ENCODE measurements around the gene GSTO2. TPM values are rescaled to one million over a fixed set of nuclear protein-coding genes. Genes with fewer than 3 reads are reported as not detected.

The GSTO2 gene
- total and polyA plus RNA-seq, 2 experiments from 2014 or later = 30.7 to 49.8 TPM

DNA sequence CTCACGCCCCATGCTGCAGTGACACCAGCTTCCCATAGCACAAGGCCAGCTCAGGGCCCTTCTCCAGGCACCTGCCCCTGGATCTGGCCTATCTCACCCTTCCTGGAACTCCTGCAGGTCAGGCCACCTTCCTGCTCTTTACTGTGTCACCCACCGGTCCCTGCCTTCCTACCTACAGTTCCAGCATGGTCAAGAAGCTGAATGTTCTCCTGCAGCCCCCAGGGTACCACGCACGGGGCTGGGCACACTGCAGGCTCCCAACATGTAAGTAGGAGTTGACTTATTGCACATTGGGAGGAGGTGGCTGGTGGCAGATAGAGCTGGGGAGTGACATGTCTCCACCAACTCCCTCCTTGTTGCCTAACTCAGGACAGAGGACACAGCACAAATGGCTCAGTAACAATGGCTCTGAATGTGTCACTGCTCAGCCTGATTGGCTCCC, 54.8 kb downstream of the GSTO2 start:
- peak overlapping the region; percentile 70; the same call in 1 of the 2 replicates for H3K4me2 ChIP-seq
- 0 out of 2 replicates have a peak, but pooled peaks cover 2% of the 10 kb centered on the region for H3K9me2 ChIP-seq (ENCODE audit: insufficient read depth)
- H3K36me3 ChIP-seq (ENCODE audit: insufficient read depth) = no peaks in the 10 kb centered on the region
- no peaks in the 10 kb centered on the region for H3F3A ChIP-seq (replicated peaks; ENCODE audit: low read depth)
- no peak overlapping the region for H3K27ac ChIP-seq (ENCODE audit: low read depth)
- no peak for ATAC-seq
- H3K27me3 ChIP-seq (ENCODE audit: insufficient read depth) = no peaks in the 10 kb centered on the region
- no peak for DNase-seq (ENCODE audit: low spot score)
- Mint-ChIP-seq H3K27me3 (ENCODE audit: insufficient read depth, low read depth, poor library complexity) (peaks cover 6% of the 10 kb centered on the region), H3K9me3 (no peaks in the 10 kb centered on the region), H3K36me3 (ENCODE audit: low read depth) (peaks cover 29% of the 10 kb centered on the region), H3K4me3 (no peak overlapping the region), H3K4me1 (peaks cover 86% of the 10 kb centered on the region), H3K27ac (peak overlapping the region; percentile 74; the same call in 1 of the 2 replicates)
- H4K20me1 ChIP-seq (replicated peaks; ENCODE audit: insufficient read depth) = peaks cover 8% of the 10 kb centered on the region; the same call in 1 of the 2 replicates
- H2AFZ ChIP-seq = no peak overlapping the region
- peaks cover 99% of the 10 kb centered on the region for H3K79me2 ChIP-seq (replicated peaks; ENCODE audit: insufficient read depth)
- peaks cover 62% of the 10 kb centered on the region for H3K4me1 ChIP-seq (ENCODE audit: insufficient read depth)
- 0 out of 2 replicates have a peak overlapping the region, but pooled peaks have one; percentile 4 for H3K4me3 ChIP-seq
- TF ChIP-seq CREB1 (CRISPR knock-in tag; IDR thresholded peaks at IDR 0.05; ENCODE audit: low read depth) (no peak), STAT1 (IDR thresholded peaks at IDR 0.05; ENCODE audit: unreplicated experiment) (no peak)

DNA sequence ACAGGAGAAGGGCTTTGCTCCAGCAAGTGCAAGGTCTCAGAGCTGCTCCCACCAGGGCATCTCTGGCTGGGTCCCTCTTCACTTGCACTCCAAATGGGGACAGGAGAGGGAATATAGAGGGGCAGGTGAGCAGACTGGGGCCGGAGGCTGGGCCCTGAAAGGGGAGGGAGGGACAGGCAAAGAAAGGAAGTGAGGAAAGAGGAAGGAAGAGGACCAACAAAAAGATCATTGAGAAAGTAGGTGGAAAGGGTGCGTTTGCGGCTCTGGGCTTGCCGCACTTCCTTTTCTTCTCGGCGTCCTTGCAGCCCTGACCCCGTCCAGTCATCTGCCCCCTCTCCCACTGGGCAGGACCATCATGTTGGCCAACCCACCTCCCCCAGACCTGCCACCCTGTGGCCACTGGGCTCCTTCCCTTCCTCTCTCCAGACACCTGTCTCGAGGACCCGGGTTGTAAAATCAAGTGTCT, 55.3 kb downstream of the GSTO2 start:
- no peak for ATAC-seq
- TF ChIP-seq, protein P1, sequence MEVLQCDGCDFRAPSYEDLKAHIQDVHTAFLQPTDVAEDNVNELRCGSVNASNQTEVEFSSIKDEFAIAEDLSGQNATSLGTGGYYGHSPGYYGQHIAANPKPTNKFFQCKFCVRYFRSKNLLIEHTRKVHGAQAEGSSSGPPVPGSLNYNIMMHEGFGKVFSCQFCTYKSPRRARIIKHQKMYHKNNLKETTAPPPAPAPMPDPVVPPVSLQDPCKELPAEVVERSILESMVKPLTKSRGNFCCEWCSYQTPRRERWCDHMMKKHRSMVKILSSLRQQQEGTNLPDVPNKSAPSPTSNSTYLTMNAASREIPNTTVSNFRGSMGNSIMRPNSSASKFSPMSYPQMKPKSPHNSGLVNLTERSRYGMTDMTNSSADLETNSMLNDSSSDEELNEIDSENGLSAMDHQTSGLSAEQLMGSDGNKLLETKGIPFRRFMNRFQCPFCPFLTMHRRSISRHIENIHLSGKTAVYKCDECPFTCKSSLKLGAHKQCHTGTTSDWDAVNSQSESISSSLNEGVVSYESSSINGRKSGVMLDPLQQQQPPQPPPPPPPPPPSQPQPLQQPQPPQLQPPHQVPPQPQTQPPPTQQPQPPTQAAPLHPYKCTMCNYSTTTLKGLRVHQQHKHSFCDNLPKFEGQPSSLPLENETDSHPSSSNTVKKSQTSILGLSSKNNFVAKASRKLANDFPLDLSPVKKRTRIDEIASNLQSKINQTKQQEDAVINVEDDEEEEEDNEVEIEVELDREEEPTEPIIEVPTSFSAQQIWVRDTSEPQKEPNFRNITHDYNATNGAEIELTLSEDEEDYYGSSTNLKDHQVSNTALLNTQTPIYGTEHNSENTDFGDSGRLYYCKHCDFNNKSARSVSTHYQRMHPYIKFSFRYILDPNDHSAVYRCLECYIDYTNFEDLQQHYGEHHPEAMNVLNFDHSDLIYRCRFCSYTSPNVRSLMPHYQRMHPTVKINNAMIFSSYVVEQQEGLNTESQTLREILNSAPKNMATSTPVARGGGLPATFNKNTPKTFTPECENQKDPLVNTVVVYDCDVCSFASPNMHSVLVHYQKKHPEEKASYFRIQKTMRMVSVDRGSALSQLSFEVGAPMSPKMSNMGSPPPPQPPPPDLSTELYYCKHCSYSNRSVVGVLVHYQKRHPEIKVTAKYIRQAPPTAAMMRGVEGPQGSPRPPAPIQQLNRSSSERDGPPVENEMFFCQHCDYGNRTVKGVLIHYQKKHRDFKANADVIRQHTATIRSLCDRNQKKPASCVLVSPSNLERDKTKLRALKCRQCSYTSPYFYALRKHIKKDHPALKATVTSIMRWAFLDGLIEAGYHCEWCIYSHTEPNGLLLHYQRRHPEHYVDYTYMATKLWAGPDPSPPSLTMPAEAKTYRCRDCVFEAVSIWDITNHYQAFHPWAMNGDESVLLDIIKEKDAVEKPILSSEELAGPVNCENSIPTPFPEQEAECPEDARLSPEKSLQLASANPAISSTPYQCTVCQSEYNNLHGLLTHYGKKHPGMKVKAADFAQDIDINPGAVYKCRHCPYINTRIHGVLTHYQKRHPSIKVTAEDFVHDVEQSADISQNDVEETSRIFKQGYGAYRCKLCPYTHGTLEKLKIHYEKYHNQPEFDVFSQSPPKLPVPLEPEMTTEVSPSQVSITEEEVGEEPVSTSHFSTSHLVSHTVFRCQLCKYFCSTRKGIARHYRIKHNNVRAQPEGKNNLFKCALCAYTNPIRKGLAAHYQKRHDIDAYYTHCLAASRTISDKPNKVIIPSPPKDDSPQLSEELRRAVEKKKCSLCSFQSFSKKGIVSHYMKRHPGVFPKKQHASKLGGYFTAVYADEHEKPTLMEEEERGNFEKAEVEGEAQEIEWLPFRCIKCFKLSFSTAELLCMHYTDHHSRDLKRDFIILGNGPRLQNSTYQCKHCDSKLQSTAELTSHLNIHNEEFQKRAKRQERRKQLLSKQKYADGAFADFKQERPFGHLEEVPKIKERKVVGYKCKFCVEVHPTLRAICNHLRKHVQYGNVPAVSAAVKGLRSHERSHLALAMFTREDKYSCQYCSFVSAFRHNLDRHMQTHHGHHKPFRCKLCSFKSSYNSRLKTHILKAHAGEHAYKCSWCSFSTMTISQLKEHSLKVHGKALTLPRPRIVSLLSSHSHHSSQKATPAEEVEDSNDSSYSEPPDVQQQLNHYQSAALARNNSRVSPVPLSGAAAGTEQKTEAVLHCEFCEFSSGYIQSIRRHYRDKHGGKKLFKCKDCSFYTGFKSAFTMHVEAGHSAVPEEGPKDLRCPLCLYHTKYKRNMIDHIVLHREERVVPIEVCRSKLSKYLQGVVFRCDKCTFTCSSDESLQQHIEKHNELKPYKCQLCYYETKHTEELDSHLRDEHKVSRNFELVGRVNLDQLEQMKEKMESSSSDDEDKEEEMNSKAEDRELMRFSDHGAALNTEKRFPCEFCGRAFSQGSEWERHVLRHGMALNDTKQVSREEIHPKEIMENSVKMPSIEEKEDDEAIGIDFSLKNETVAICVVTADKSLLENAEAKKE (CRISPR knock-in tag; IDR thresholded peaks at IDR 0.05) = no peak
- no peak for TF ChIP-seq ZNF331 (CRISPR knock-in tag; IDR thresholded peaks at IDR 0.05; ENCODE audit: low read depth)
- TF ChIP-seq STAT1 (IDR thresholded peaks at IDR 0.05; ENCODE audit: unreplicated experiment) = no peak
- no peak for TF ChIP-seq NANOG (IDR thresholded peaks at IDR 0.05; ENCODE audit: borderline replicate concordance)
- no peak for TF ChIP-seq EZH2phosphoT487 (IDR thresholded peaks at IDR 0.05; ENCODE audit: unreplicated experiment)
- TF ChIP-seq, protein P2, sequence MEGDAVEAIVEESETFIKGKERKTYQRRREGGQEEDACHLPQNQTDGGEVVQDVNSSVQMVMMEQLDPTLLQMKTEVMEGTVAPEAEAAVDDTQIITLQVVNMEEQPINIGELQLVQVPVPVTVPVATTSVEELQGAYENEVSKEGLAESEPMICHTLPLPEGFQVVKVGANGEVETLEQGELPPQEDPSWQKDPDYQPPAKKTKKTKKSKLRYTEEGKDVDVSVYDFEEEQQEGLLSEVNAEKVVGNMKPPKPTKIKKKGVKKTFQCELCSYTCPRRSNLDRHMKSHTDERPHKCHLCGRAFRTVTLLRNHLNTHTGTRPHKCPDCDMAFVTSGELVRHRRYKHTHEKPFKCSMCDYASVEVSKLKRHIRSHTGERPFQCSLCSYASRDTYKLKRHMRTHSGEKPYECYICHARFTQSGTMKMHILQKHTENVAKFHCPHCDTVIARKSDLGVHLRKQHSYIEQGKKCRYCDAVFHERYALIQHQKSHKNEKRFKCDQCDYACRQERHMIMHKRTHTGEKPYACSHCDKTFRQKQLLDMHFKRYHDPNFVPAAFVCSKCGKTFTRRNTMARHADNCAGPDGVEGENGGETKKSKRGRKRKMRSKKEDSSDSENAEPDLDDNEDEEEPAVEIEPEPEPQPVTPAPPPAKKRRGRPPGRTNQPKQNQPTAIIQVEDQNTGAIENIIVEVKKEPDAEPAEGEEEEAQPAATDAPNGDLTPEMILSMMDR (conservative IDR thresholded peaks at IDR 0.05; ENCODE audit: low read depth in 2 of 2) = no peak
- TF ChIP-seq, protein P3, sequence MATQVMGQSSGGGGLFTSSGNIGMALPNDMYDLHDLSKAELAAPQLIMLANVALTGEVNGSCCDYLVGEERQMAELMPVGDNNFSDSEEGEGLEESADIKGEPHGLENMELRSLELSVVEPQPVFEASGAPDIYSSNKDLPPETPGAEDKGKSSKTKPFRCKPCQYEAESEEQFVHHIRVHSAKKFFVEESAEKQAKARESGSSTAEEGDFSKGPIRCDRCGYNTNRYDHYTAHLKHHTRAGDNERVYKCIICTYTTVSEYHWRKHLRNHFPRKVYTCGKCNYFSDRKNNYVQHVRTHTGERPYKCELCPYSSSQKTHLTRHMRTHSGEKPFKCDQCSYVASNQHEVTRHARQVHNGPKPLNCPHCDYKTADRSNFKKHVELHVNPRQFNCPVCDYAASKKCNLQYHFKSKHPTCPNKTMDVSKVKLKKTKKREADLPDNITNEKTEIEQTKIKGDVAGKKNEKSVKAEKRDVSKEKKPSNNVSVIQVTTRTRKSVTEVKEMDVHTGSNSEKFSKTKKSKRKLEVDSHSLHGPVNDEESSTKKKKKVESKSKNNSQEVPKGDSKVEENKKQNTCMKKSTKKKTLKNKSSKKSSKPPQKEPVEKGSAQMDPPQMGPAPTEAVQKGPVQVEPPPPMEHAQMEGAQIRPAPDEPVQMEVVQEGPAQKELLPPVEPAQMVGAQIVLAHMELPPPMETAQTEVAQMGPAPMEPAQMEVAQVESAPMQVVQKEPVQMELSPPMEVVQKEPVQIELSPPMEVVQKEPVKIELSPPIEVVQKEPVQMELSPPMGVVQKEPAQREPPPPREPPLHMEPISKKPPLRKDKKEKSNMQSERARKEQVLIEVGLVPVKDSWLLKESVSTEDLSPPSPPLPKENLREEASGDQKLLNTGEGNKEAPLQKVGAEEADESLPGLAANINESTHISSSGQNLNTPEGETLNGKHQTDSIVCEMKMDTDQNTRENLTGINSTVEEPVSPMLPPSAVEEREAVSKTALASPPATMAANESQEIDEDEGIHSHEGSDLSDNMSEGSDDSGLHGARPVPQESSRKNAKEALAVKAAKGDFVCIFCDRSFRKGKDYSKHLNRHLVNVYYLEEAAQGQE (IDR thresholded peaks at IDR 0.05; ENCODE audit: unreplicated experiment) = no peak

More for the DNA sequence above, 55.3 kb downstream of the GSTO2 start:
- no peaks in the 10 kb centered on the region for H3K9me3 Mint-ChIP-seq
- Histone ChIP-seq H3K4me2 (no peak overlapping the region), H3F3A (replicated peaks; ENCODE audit: low read depth) (no peaks in the 10 kb centered on the region), H3K27ac (ENCODE audit: low read depth) (no peak overlapping the region), H3K27me3 (ENCODE audit: insufficient read depth) (no peaks in the 10 kb centered on the region), H3K9me2 (ENCODE audit: insufficient read depth) (0 out of 2 replicates have a peak, but pooled peaks cover 2% of the 10 kb centered on the region), H3K4me1 (ENCODE audit: insufficient read depth) (peaks cover 64% of the 10 kb centered on the region), H3K4me3 (no peak overlapping the region), H4K20me1 (replicated peaks; ENCODE audit: insufficient read depth) (peaks cover 7% of the 10 kb centered on the region; the same call in 1 of the 2 replicates), H2AFZ (no peak overlapping the region), H3K36me3 (ENCODE audit: insufficient read depth) (no peaks in the 10 kb centered on the region), H3K79me2 (replicated peaks; ENCODE audit: insufficient read depth) (peaks cover 98% of the 10 kb centered on the region)
- H3K4me3 Mint-ChIP-seq = no peak overlapping the region
- peaks cover 86% of the 10 kb centered on the region for H3K4me1 Mint-ChIP-seq
- DNase-seq (ENCODE audit: low spot score) = no peak
- peaks cover 27% of the 10 kb centered on the region for H3K36me3 Mint-ChIP-seq (ENCODE audit: low read depth)
- H3K27me3 Mint-ChIP-seq (ENCODE audit: insufficient read depth, low read depth, poor library complexity) = peaks cover 6% of the 10 kb centered on the region
- no peak overlapping the region for H3K27ac Mint-ChIP-seq
